HCT116 (cell line): ENCODE results near the gene CNNM4. TPM values are rescaled to one million over a fixed set of nuclear protein-coding genes. Genes with fewer than 3 reads are reported as not detected.

ENCODE experiments used
- ATAC-seq: fragments of 200-7000 bp; cut with Tn5 transposase; 2 replicates; pipeline ENCODE4 v1.9.1; 2020; ENCODE audit warnings: mild to moderate bottlenecking, moderate library complexity
- BruUV-seq: library from RNA; stranded (reverse); fragments of 400-500 nt; replicated peaks from 2 replicates; lab custom pipeline; 2021; lab: Mats Ljungman, UMichigan
- CTCF ChIA-PET: fragments of 300-600 bp; sonication (Branson Sonifier 250); formaldehyde crosslinking; loops from one replicate; lab custom pipeline; 2021; ENCODE audit warnings: antibody characterized with exemption; lab: Charles Lee
- POLR2A ChIA-PET: fragments of 300-600, 350-600 bp; sonication (Branson Sonifier 250); formaldehyde crosslinking; loops from one replicate; lab custom pipeline; 2021; ENCODE audit warnings: antibody characterized with exemption; lab: Charles Lee
- RAD21 ChIA-PET, 2 experiments: fragments of 300-600 bp; sonication (Branson Sonifier 250); formaldehyde crosslinking; loops; one replicate each; lab custom pipeline; 2023; ENCODE audit warnings: low total read pairs in 2 of 2; ENCODE audit not compliant: uncharacterized antibody in 2 of 2, unreplicated experiment in 2 of 2, low non-redundant PET in 1 of 2; lab: Charles Lee
- DNase-seq: peaks from one replicate; pipeline ENCODE4 v3.0.0-alpha.2; 2010; ENCODE audit warnings: low read depth, low spot score
- H2AFZ ChIP-seq: fragments of 200-600 bp; shearing (Covaris generic), sonication (generic); 2 replicates; pipeline ENCODE4 v1.6.1; 2017; ENCODE audit warnings: low read depth, mixed run types, mixed read lengths, antibody characterized with exemption, low read length; ENCODE audit not compliant: poor library complexity, severe bottlenecking
- H3K27ac ChIP-seq: 2 replicates; pipeline ENCODE4 v1.5.1; 2012; ENCODE audit warnings: low read depth, low read length
- H3K27me3 ChIP-seq: fragments of 200-600 bp; sonication (generic); 2 replicates; pipeline ENCODE4 v1.6.1; 2016; ENCODE audit warnings: mixed run types, low read length, mixed read lengths; ENCODE audit not compliant: insufficient read depth
- H3K36me3 ChIP-seq, 2 experiments: fragments of 200-500 bp in 1 of 2; fragments of 200-600 bp in 1 of 2; sonication (Bioruptor generic) in 1 of 2; sonication (generic) in 1 of 2; 2 replicates each; pipeline versions ENCODE4 v1.5.1 to v1.6.1; 2014 to 2016; ENCODE audit warnings: low read length in 2 of 2, inconsistent platforms in 1 of 2, mixed read lengths in 1 of 2, mixed run types in 1 of 2; ENCODE audit not compliant: insufficient read depth in 2 of 2, control insufficient read depth in 1 of 2
- H3K4me1 ChIP-seq, 2 experiments: fragments of 200-600 bp in 1 of 2; sonication (generic) in 1 of 2; 2 replicates each; pipeline versions ENCODE4 v1.5.1 to v1.6.1; 2012 to 2017; ENCODE audit warnings: low read length in 2 of 2, inconsistent platforms in 1 of 2, mild to moderate bottlenecking in 1 of 2, mixed read lengths in 1 of 2, mixed run types in 1 of 2, moderate library complexity in 1 of 2; ENCODE audit not compliant: insufficient read depth in 2 of 2, control insufficient read depth in 1 of 2
- H3K4me2 ChIP-seq: fragments of 200-600 bp; sonication (generic); 2 replicates; pipeline ENCODE4 v1.6.1; 2017; ENCODE audit warnings: mixed run types, low read length, mixed read lengths
- H3K4me3 ChIP-seq, 2 experiments: fragments of 200-600 bp in 1 of 2; sonication (generic) in 1 of 2; replicated peaks in 1 of 2; 2 replicates each; pipeline ENCODE4 v1.5.1; 2011 to 2016; ENCODE audit warnings: low read length in 2 of 2, control low read depth in 1 of 2, low read depth in 1 of 2, mild to moderate bottlenecking in 1 of 2, mixed read lengths in 1 of 2, mixed run types in 1 of 2
- H3K79me2 ChIP-seq: fragments of 200-600 bp; sonication (generic); 2 replicates; pipeline ENCODE4 v1.6.1; 2017; ENCODE audit warnings: mild to moderate bottlenecking, mixed run types, low read length, moderate library complexity, mixed read lengths; ENCODE audit not compliant: insufficient read depth
- H3K9ac ChIP-seq: fragments of 200-600 bp; sonication (generic); 2 replicates; pipeline ENCODE4 v1.6.1; 2016; ENCODE audit warnings: low read length, mixed read lengths
- H3K9me2 ChIP-seq: fragments of 200-600 bp; sonication (generic), shearing (Covaris generic); 2 replicates; pipeline ENCODE4 v1.6.1; 2017; ENCODE audit warnings: mixed run types, mild to moderate bottlenecking, moderate library complexity; ENCODE audit not compliant: insufficient read depth
- H3K9me3 ChIP-seq, 2 experiments: fragments of 200-500 bp in 1 of 2; fragments of 200-600 bp in 1 of 2; sonication (Bioruptor generic) in 1 of 2; sonication (generic) in 1 of 2; 2 replicates each; pipeline ENCODE4 v1.6.1; 2014 to 2017; ENCODE audit warnings: low read length in 2 of 2, mixed read lengths in 2 of 2, inconsistent platforms in 1 of 2, low read depth in 1 of 2, mild to moderate bottlenecking in 1 of 2, mixed run types in 1 of 2, moderate library complexity in 1 of 2; ENCODE audit not compliant: control insufficient read depth in 1 of 2, insufficient read depth in 1 of 2
- H4K20me1 ChIP-seq: fragments of 200-600 bp; sonication (generic), shearing (Covaris generic); 2 replicates; pipeline ENCODE4 v1.6.1; 2017; ENCODE audit warnings: mixed run types, mild to moderate bottlenecking, moderate library complexity; ENCODE audit not compliant: insufficient read depth
- ATF3 ChIP-seq: IDR thresholded peaks from 2 replicates; pipeline ENCODE4 v1.6.1; 2012
- CEBPB ChIP-seq: IDR thresholded peaks from 2 replicates; pipeline ENCODE4 v1.6.1; 2012; ENCODE audit warnings: low read depth
- CTCF ChIP-seq, 3 experiments: fragments of 200-600 bp in 1 of 3; sonication (generic) in 1 of 3; IDR thresholded peaks in 2 of 3; conservative IDR thresholded peaks in 1 of 3; 2 replicates each; pipeline ENCODE4 v1.5.1; 2012 to 2017; ENCODE audit warnings: low read depth in 2 of 3, low read length in 2 of 3, antibody characterized with exemption in 1 of 3, borderline replicate concordance in 1 of 3, control low read depth in 1 of 3, mild to moderate bottlenecking in 1 of 3, mixed read lengths in 1 of 3, mixed run types in 1 of 3, moderate library complexity in 1 of 3; ENCODE audit not compliant: insufficient read depth in 1 of 3
- EGR1 ChIP-seq: IDR thresholded peaks from 2 replicates; pipeline ENCODE4 v1.6.1; 2012; ENCODE audit warnings: low read depth
- ELF1 ChIP-seq: IDR thresholded peaks from 2 replicates; pipeline ENCODE4 v1.6.1; 2012; ENCODE audit warnings: low read depth, borderline replicate concordance
- EZH2 ChIP-seq: fragments of 200-600 bp; sonication (generic); IDR thresholded peaks from 2 replicates; pipeline ENCODE4 v1.6.1; 2017; ENCODE audit warnings: antibody characterized with exemption, mixed run types
- EZH2phosphoT487 ChIP-seq: fragments of 200-600 bp; IDR thresholded peaks from 2 replicates; pipeline ENCODE4 v1.6.1; 2018; ENCODE audit warnings: antibody characterized with exemption, borderline replicate concordance
- FOSL1 ChIP-seq: IDR thresholded peaks from 2 replicates; pipeline ENCODE4 v1.6.1; 2012; ENCODE audit warnings: low read depth
- MAX ChIP-seq: IDR thresholded peaks from 2 replicates; pipeline ENCODE4 v1.6.1; 2012
- POLR2A ChIP-seq: IDR thresholded peaks from 2 replicates; pipeline ENCODE4 v1.7.0; 2011; ENCODE audit warnings: borderline replicate concordance; ENCODE audit not compliant: insufficient read depth, insufficient read length; ENCODE audit errors: extremely low read depth
- RAD21 ChIP-seq: IDR thresholded peaks from 2 replicates; pipeline ENCODE4 v1.6.1; 2012; ENCODE audit warnings: low read depth, mild to moderate bottlenecking
- REST ChIP-seq: IDR thresholded peaks from 2 replicates; pipeline ENCODE4 v1.6.1; 2012; ENCODE audit warnings: low read depth
- SIN3A ChIP-seq: IDR thresholded peaks from 2 replicates; pipeline ENCODE4 v1.6.1; 2012; ENCODE audit warnings: low read depth
- SP1 ChIP-seq: IDR thresholded peaks from 2 replicates; pipeline ENCODE4 v1.6.1; 2012; ENCODE audit warnings: low read depth
- SRF ChIP-seq: IDR thresholded peaks from 2 replicates; pipeline ENCODE4 v1.6.1; 2012; ENCODE audit warnings: low read depth
- YY1 ChIP-seq: IDR thresholded peaks from 2 replicates; pipeline ENCODE4 v1.6.1; 2011; ENCODE audit warnings: low read length, low read depth, moderate library complexity, mild to moderate bottlenecking; ENCODE audit not compliant: insufficient replicate concordance; ENCODE audit errors: extremely low read depth
- ZBTB33 ChIP-seq: IDR thresholded peaks from 2 replicates; pipeline ENCODE4 v1.6.1; 2011; ENCODE audit warnings: mild to moderate bottlenecking, low read length, moderate library complexity; ENCODE audit not compliant: insufficient replicate concordance; ENCODE audit errors: extremely low read depth
- ZFX ChIP-seq: fragments of 450-650 bp; IDR thresholded peaks from 2 replicates; pipeline ENCODE4 v1.6.1; 2017
- ZNF274 ChIP-seq: fragments of 200-500 bp; sonication (Bioruptor generic); IDR thresholded peaks from 2 replicates; pipeline ENCODE4 v1.6.1; 2014; ENCODE audit warnings: mild to moderate bottlenecking, low read depth, low read length, inconsistent platforms
- intact Hi-C: fragments of 100-400 bp; cut with micrococcal nuclease; formaldehyde crosslinking; loops from 2 replicates; pipeline ENCODE4 v1.10.0; 2022
- total RNA-seq: library from RNA; stranded (reverse); gene quantifications from one replicate; pipeline ENCODE4 v1.2.1, GENCODE V29; 2021; ENCODE audit not compliant: unreplicated experiment

The CNNM4 gene
- total RNA-seq, 1 experiment from 2014 or later, result 7.9 TPM

GRCh38 chr2:96733931-96734330, 26.8 kb upstream of the CNNM4 start:
- Histone ChIP-seq H3K9me2 (no peaks in the 10 kb centered on the region), H4K20me1 (0 out of 2 replicates have a peak, but pooled peaks cover 5% of the 10 kb centered on the region), H3K4me2 (no peak overlapping the region), H3K36me3 (peaks cover 25 to 37% of the 10 kb centered on the region in 2 experiments; a peak in 3 of 4 replicates), H3K9ac (no peak overlapping the region), H2AFZ (no peak overlapping the region), H3K27me3 (no peaks in the 10 kb centered on the region), H3K79me2 (peaks cover 21% of the 10 kb centered on the region), H3K27ac (no peak overlapping the region), H3K9me3 (no peaks in the 10 kb centered on the region), H3K4me1 (peaks cover 0 to 2% of the 10 kb centered on the region in 2 experiments; a peak in 2 of 4 replicates), H3K4me3 (no peak overlapping the region)
- DNase-seq, result no peak
- CTCF ChIA-PET, result no interaction called here
- no peak for ATAC-seq
- intact Hi-C loops, result no loop called here
- RAD21 ChIA-PET, result no interaction called here
- TF ChIP-seq EZH2, result no peak
- no peak for TF ChIP-seq POLR2A
- TF ChIP-seq FOSL1, result no peak
- no peak for TF ChIP-seq RAD21
- no peak for TF ChIP-seq ZNF274
- no peak for TF ChIP-seq ZFX
- TF ChIP-seq EGR1, result no peak
- no peak for TF ChIP-seq YY1
- no peak for TF ChIP-seq ATF3
- TF ChIP-seq CEBPB, result no peak
- TF ChIP-seq CTCF (IDR thresholded peaks at IDR 0.05 in 2 of 3, conservative IDR thresholded peaks at IDR 0.05 in 1 of 3; ENCODE audit: borderline replicate concordance in 1 of 3, insufficient read depth in 1 of 3, low read depth in 2 of 3, low read length in 2 of 3), result no peak
- TF ChIP-seq SP1, result no peak
- no peak for TF ChIP-seq EZH2phosphoT487
- TF ChIP-seq SIN3A, result no peak
- no peak for TF ChIP-seq REST
- TF ChIP-seq ELF1, result no peak
- no peak for TF ChIP-seq MAX
- TF ChIP-seq SRF, result no peak
- no peak for TF ChIP-seq ZBTB33
- POLR2A ChIA-PET, result no interaction called here
- no TSS peak for BruUV-seq
